Heart left ventricle (tissue), 16 donors: Measurements from ENCODE around the gene STAG1. TPM values are rescaled to one million over a fixed set of nuclear protein-coding genes. Genes with fewer than 3 reads are reported as not detected.
"Not testable (repeated sequence)": the region's sequence is repeated elsewhere in the genome, so short reads cannot be mapped to it uniquely, and the experiment has no call there.

ENCODE experiments used
- ATAC-seq, 4 donors: fragments of 200-7000 bp; cut with Tn5 transposase; one replicate each; pipeline ENCODE4 v1.9.1; 2020 to 2022; ENCODE audit warnings: moderate library complexity in 4 of 4, mild to moderate bottlenecking in 3 of 4, moderate number of reproducible peaks in 1 of 4
- DNase-seq, 5 donors: peaks; one replicate each; pipeline ENCODE4 v3.0.0-alpha.2; 2020
- H3K27ac ChIP-seq, 12 donors: fragments of 200-600 bp; sonication (generic) in 4 of 12; one replicate each; pipeline versions ENCODE4 v1.5.0 to v1.8.0; 2016 to 2022; ENCODE audit warnings: mild to moderate bottlenecking in 2 of 12
- H3K27me3 ChIP-seq, 9 donors: fragments of 200-600 bp; sonication (generic) in 2 of 9; one replicate each; pipeline versions ENCODE4 v1.5.1 to v1.8.0; 2016 to 2022; ENCODE audit warnings: mild to moderate bottlenecking in 3 of 9
- H3K36me3 ChIP-seq, 9 donors: fragments of 200-600 bp; sonication (generic) in 2 of 9; one replicate each; pipeline versions ENCODE4 v1.5.0 to v1.8.0; 2018 to 2022; ENCODE audit warnings: mild to moderate bottlenecking in 2 of 9
- H3K4me1 ChIP-seq, 12 donors: fragments of 200-600 bp; sonication (generic) in 4 of 12; one replicate each; pipeline versions ENCODE4 v1.5.0 to v1.8.0; 2016 to 2022; ENCODE audit warnings: mild to moderate bottlenecking in 3 of 12
- H3K4me3 ChIP-seq, 12 donors: fragments of 200-600 bp; sonication (generic) in 4 of 12; one replicate each; pipeline versions ENCODE4 v1.5.0 to v1.8.0; 2017 to 2022; ENCODE audit warnings: mild to moderate bottlenecking in 9 of 12, moderate library complexity in 4 of 12
- H3K9me3 ChIP-seq, 12 donors: fragments of 200-600 bp; sonication (generic) in 4 of 12; one replicate each; pipeline versions ENCODE4 v1.5.0 to v1.8.0; 2016 to 2022; ENCODE audit warnings: mild to moderate bottlenecking in 1 of 12
- POLR2A ChIP-seq, 2 donors: fragments of 450-650 bp; IDR thresholded peaks; one replicate each; pipeline ENCODE4 v1.6.1; 2017; ENCODE audit warnings: antibody characterized with exemption in 2 of 2, mild to moderate bottlenecking in 2 of 2, moderate library complexity in 2 of 2
- WGBS, 4 donors: extraction: QIAGEN DNeasy Blood & Tissue Kit in 2 of 4; methylation state at CpG; one replicate each; pipeline versions ENCODE4 v1.1.5 to v1.1.7; 2013 to 2018; 5-methylcytosine and 5-hydroxymethylcytosine counted together
- intact Hi-C, 10 donors: fragments of 100-400 bp; cut with DNase I; formaldehyde crosslinking; loops; one replicate each; pipeline versions ENCODE4 v1.11.1 to v1.14.2; 2022
- polyA plus RNA-seq, 2 donors: library from polyadenylated mRNA; stranded (reverse); fragments of 200-250 nt; gene quantifications; one replicate each; pipeline ENCODE4 v1.2.3, GENCODE V29; 2013
- total RNA-seq, 9 donors: library from RNA; depleted of rRNA in 2 of 9; stranded (reverse); fragments of >200 nt in 2 of 9; fragmentation: NEBNext Ultra II Directional in 3 of 9; extraction: Animal tissue kit (Norgen Biotek cat#: 25700) in 3 of 9; gene quantifications; one replicate each; pipeline versions ENCODE4 v1.1.0 to v1.2.4, GENCODE V29; 2016 to 2023
- TF ChIP-seq, protein P1 (sequence below), 12 donors: fragments of 200-600 bp; sonication (generic) in 4 of 12; IDR thresholded peaks; one replicate each; pipeline versions ENCODE4 v1.5.0 to v1.8.0; 2018 to 2022; ENCODE audit warnings: antibody characterized with exemption in 12 of 12, mild to moderate bottlenecking in 5 of 12
- donor health status: ischemic (EF 13 %, LVEDD 7.1; RV severe dilation, severe dysfunction).
- donor health status: healthy with polysubstance abuse.
- donor health status: DM: no; HTN: yes; CAD: no.
- donor health status: DM: no; HTN: no; CAD: no.
- donor health status: ischemic (EF 25% LVEDD 6.9; RV normal size, moderate dysfunction).
- donor health status: ischemic (EF 25% LVEDD 5.7; RV mildly dilated, moderate dysfunction).
- donor health status: healthy.
- donor health status: DM: yes; HTN: yes; CAD: no.
- donor health status: ischemic (EF 35%, LVEDD 5.7; RV mildly dilated, moderate dysfunction).
- donor health status: nonischemic (EF 11% LVEDD 7.7; RV severe dilation, severe dysfunction).
- donor health status: DM: yes; HTN: yes; CAD: no.
- donor health status: PGD.
- donor health status: ischemic (EF 29% LVEDD 5.4; RV normal size, mild dysfunction).
- donor health status: nonischemic (EF 23%, LVEDD 6.1; RV moderate dilation, normal function).

Gene STAG1
- total and polyA plus RNA-seq, 11 donors, result 7.2 to 23.4 (median 19.8) TPM

- H3K4me1 ChIP-seq, result peaks cover 0 to 2% (median 0%) of the 10 kb centered on the region in 12 donors
- H3K9me3 ChIP-seq, result no peaks in the 10 kb centered on the region
- no peaks in the 10 kb centered on the region for H3K27me3 ChIP-seq
- 86 to 97% (median 91%) methylated on average over 2 of the region's 2 CpGs for WGBS, 4 donors
- TF ChIP-seq, protein P1, sequence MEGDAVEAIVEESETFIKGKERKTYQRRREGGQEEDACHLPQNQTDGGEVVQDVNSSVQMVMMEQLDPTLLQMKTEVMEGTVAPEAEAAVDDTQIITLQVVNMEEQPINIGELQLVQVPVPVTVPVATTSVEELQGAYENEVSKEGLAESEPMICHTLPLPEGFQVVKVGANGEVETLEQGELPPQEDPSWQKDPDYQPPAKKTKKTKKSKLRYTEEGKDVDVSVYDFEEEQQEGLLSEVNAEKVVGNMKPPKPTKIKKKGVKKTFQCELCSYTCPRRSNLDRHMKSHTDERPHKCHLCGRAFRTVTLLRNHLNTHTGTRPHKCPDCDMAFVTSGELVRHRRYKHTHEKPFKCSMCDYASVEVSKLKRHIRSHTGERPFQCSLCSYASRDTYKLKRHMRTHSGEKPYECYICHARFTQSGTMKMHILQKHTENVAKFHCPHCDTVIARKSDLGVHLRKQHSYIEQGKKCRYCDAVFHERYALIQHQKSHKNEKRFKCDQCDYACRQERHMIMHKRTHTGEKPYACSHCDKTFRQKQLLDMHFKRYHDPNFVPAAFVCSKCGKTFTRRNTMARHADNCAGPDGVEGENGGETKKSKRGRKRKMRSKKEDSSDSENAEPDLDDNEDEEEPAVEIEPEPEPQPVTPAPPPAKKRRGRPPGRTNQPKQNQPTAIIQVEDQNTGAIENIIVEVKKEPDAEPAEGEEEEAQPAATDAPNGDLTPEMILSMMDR (IDR thresholded peaks at IDR 0.05), result no peak
- no peak for TF ChIP-seq POLR2A (IDR thresholded peaks at IDR 0.05)
- H3K4me3 ChIP-seq, result no peak overlapping the region
- ATAC-seq, result no peak
- no peak overlapping the region for H3K27ac ChIP-seq
- no peak for DNase-seq
- intact Hi-C loops, result no loop called here
- peaks cover 0 to 26% (median 4%) of the 10 kb centered on the region in 9 donors for H3K36me3 ChIP-seq
Measured at GRCh38 chr3:136583823-136584222, 168.4 kb downstream of the STAG1 start.

GRCh38 chr3:136577791-136578190 lies 174.4 kb downstream of the STAG1 start:
- Histone ChIP-seq H3K9me3 (peaks cover 0 to 19% (median 0%) of the 10 kb centered on the region in 12 donors), H3K36me3 (peaks cover 0 to 8% (median 0%) of the 10 kb centered on the region in 9 donors), H3K4me3 (no peak overlapping the region), H3K4me1 (peaks cover 0 to 6% (median 0%) of the 10 kb centered on the region in 12 donors), H3K27me3 (no peaks in the 10 kb centered on the region), H3K27ac (no peak overlapping the region)
- TF ChIP-seq POLR2A (IDR thresholded peaks at IDR 0.05), result no peak
- TF ChIP-seq, protein P1 (IDR thresholded peaks at IDR 0.05), result no peak
- no peak for ATAC-seq
- intact Hi-C loops, result no loop called here
- WGBS, 4 donors, result 79 to 92% (median 89%) methylated on average over 3 of the region's 3 CpGs
- DNase-seq, result no peak

- TF ChIP-seq, protein P1 (IDR thresholded peaks at IDR 0.05), result no peak
- no peak for TF ChIP-seq POLR2A (IDR thresholded peaks at IDR 0.05)
- WGBS, 4 donors, result 79 to 85% (median 81%) methylated on average over 6 of the region's 6 CpGs
- intact Hi-C loops, result no loop called here
Measured at GRCh38 chr3:136576279-136577009, 175.7 kb downstream of the STAG1 start.

DNA sequence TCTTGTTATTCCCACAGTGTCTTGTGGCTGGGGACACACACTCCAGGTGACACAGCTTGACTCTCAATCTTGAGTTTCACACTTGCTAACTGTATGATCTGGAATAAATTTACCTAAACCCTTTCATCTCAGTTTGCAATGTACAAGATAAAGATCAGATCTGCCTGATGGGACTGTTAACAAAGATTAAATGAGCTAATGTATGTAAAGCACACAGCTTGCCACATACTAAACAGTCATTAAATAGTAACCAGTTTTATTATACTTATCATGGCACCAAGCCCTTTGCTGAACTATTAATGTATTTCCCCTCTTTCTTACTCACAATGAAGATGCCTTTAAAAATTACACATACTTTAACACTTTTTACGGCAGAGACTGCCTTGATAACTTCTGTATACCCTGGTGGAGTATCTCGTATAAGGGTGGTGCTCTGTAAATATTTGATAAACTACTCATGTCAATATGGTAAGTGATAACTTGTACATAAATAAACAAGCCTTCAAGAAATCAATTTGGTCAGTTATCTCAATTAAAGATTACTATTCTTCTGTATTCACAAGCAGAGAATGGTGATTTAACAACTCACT lies 184.5 kb downstream of the STAG1 start:
- Histone ChIP-seq H3K27me3 (no peaks in the 10 kb centered on the region), H3K27ac (no peak overlapping the region), H3K4me3 (no peak overlapping the region), H3K9me3 (no peaks in the 10 kb centered on the region), H3K36me3 (peaks cover 0 to 30% (median 15%) of the 10 kb centered on the region in 9 donors), H3K4me1 (no peaks in the 10 kb centered on the region)
- WGBS, 4 donors, result 89 to 97% (median 93%) methylated on average over 2 of the region's 2 CpGs
- TF ChIP-seq POLR2A (IDR thresholded peaks at IDR 0.05), result no peak
- TF ChIP-seq, protein P1 (IDR thresholded peaks at IDR 0.05), result no peak
- DNase-seq (no peak), ATAC-seq (no peak)
- intact Hi-C loops, result no loop called here

More at GRCh38 chr3:136576279-136577009, 175.7 kb downstream of the STAG1 start:
- peaks cover 0 to 8% (median 0%) of the 10 kb centered on the region in 9 donors for H3K36me3 ChIP-seq
- peaks cover 0 to 6% (median 0%) of the 10 kb centered on the region in 12 donors for H3K4me1 ChIP-seq
- H3K27me3 ChIP-seq, result no peaks in the 10 kb centered on the region
- ATAC-seq (no peak), DNase-seq (no peak)
- H3K9me3 ChIP-seq, result peaks cover 0 to 19% (median 0%) of the 10 kb centered on the region in 12 donors
- no peak overlapping the region for H3K27ac ChIP-seq
- H3K4me3 ChIP-seq, result no peak overlapping the region

GRCh38 chr3:136564962-136565361 lies 187.2 kb downstream of the STAG1 start:
- H3K27me3 ChIP-seq, DNase-seq, ATAC-seq, H3K9me3 ChIP-seq, H3K4me3 ChIP-seq, intact Hi-C loops, H3K4me1 ChIP-seq, H3K27ac ChIP-seq: not testable (repeated sequence)
- peaks cover 0 to 30% (median 15%) of the 10 kb centered on the region in 9 donors for H3K36me3 ChIP-seq
- WGBS, 4 donors, result 100% methylated on average over 1 of the region's 1 CpG
